ENCODE measurements around the gene TMEM250.

Gene TMEM250

GRCh38 chr9:136104916-136105315 lies 13.8 kb downstream of the TMEM250 start:
- no peak for TF ChIP-seq CTCF (IDR thresholded peaks at IDR 0.05)

- no peak for TF ChIP-seq CTCF (IDR thresholded peaks at IDR 0.05)
These were observed 14.2 kb downstream of the TMEM250 start for GRCh38 chr9:136104488-136104800.

DNA sequence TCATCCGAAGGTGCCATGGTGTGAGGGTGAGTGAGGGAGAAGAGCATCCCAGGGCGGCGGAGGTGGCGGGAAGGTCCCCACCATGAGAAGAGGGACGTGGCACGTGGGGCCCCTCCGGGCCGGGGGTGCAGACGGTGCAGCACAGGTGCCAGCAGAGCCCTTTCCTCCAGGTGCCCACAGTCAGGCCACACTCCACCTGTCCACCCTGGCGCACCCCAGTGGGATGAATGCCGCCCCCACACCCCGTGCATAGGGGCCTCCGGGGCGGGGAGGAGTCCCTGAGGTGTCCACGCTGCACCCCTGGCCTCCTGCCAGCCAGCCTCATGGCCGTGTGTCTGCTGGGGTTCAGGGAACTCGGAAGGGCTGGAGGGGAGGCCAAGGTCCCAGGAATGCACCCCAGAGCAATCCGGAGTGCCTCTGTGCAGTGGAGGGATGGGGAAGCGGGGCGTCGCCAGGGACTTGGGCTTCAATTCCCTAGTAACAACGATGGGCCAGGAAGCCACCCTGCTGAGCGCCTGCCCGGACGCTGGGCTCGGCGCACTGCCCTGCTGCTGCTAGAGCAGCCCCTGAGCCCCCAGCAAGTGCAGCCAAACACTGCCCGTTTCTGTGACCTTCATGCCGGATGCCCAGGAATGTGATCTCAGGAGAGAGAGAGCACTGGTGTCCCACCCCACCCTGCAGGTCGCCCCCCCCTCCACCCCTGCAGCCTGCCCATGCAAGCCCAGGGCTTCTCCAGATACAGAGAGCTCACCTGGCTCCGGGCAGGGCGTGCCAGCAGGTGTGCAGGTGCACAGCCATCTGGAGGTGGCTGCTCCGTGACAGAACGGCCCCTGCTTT lies 14.8 kb downstream of the TMEM250 start:
- TF ChIP-seq CTCF (IDR thresholded peaks at IDR 0.05) = no peak

- no peak for TF ChIP-seq CTCF (IDR thresholded peaks at IDR 0.05)
These were observed 17.7 kb downstream of the TMEM250 start for GRCh38 chr9:136100700-136101614.

DNA sequence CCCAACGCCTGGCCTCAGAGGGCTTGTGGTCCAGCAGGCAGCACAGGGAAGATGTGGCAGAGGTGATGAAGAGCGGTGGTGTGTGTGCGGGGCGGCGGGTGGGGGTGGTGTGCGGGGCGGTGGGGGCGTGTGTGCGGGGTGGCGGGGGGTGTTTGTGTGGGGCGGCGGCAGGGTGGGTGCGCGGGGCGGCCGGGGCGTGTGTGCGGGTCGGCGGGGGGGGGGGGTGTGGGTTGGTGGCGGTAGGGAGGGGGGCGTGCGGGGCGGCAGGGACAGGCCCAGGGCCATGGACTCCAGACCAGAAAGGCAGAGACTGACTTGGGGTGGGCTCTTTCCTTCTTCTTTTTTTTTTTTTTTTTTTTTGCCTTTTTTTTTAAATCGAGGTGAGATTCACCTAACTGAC lies 19.1 kb downstream of the TMEM250 start:
- no peak for TF ChIP-seq CTCF (IDR thresholded peaks at IDR 0.05)

GRCh38 chr9:136098844-136099243 lies 19.8 kb downstream of the TMEM250 start:
- no peak for TF ChIP-seq CTCF (IDR thresholded peaks at IDR 0.05)

DNA sequence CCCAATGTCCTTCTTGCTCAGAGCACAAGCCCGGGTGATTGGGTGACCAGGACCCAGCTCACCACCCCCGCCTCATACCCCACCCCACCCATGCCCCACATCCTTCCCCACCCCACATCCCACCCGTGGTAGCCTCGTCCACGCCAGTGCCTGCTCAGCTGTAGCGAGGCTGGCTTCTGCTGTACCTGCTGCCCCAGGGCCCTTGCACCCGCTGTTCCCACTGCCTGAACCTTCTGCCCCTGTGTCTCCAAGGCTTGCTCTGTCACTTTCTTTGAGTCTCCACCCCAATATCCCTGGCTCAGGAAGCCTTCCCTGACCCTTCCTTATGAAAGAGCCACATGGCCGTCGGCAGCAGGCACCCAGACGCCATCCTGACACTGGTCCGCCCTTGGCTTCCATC lies 20.5 kb downstream of the TMEM250 start:
- no peak for TF ChIP-seq CTCF (IDR thresholded peaks at IDR 0.05)

Data from LNCAP (cell line).